Measurements from ENCODE around the gene PIK3R5. TPM values are rescaled to one million over a fixed set of nuclear protein-coding genes. Genes with fewer than 3 reads are reported as not detected.

Gene PIK3R5
- total and polyA plus RNA-seq, 8 donors: 0.69 to 6.8 (median 1.7) TPM

DNA sequence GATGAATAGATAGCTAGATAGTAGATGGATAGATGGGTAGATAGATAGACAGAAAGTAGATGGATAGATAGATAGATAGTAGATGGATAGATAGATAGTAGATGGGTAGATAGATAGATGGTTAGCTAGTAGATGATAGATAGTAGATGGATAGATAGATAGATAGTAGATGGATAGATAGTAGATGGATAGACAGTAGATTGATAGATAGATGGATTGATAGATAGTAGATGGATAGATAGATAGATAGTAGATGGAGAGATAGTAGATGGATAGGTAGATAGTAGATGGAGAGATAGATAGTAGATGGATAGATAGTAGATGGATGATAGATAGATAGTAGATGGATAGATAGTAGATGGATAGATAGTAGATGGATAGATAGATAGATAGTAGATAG is 40.4 kb downstream of the PIK3R5 start:
- no peak for DNase-seq
- H3K36me3 ChIP-seq: no peaks in the 10 kb centered on the region
- H3K4me1 ChIP-seq: no peaks in the 10 kb centered on the region
- no peaks in the 10 kb centered on the region for H3K9me3 ChIP-seq
- TF ChIP-seq, protein P1, sequence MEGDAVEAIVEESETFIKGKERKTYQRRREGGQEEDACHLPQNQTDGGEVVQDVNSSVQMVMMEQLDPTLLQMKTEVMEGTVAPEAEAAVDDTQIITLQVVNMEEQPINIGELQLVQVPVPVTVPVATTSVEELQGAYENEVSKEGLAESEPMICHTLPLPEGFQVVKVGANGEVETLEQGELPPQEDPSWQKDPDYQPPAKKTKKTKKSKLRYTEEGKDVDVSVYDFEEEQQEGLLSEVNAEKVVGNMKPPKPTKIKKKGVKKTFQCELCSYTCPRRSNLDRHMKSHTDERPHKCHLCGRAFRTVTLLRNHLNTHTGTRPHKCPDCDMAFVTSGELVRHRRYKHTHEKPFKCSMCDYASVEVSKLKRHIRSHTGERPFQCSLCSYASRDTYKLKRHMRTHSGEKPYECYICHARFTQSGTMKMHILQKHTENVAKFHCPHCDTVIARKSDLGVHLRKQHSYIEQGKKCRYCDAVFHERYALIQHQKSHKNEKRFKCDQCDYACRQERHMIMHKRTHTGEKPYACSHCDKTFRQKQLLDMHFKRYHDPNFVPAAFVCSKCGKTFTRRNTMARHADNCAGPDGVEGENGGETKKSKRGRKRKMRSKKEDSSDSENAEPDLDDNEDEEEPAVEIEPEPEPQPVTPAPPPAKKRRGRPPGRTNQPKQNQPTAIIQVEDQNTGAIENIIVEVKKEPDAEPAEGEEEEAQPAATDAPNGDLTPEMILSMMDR (IDR thresholded peaks at IDR 0.05): no peak
- H3K4me3 ChIP-seq: no peak overlapping the region
- intact Hi-C loops (cut with DNase I): no loop called here
- FAIRE-seq: no peak
- no peaks in the 10 kb centered on the region for H3K27me3 ChIP-seq
- ATAC-seq: no peak
- no peak overlapping the region for H3K27ac ChIP-seq

DNA sequence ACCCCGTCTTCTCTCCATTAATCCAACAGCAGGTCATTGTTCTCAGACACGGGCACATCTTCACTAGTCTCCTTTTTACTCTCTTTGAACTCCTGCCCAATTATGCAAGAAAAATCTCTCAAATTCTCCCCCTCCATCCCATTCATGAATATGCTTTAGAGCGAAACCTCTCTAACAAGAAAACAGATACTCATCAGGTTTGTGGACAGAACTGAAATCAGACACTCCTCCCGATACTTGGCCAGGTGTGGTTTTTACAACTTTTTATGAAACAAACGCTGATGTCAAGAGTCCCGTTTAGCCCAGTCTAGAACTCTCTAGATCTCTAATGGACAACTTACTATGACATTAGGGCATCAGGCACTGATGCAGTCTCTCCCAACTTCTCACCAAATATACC is 40.9 kb downstream of the PIK3R5 start:
- no peaks in the 10 kb centered on the region for H3K27me3 ChIP-seq
- WGBS, 2 donors: 71% methylated on average over 6 of the region's 6 CpGs
- no peaks in the 10 kb centered on the region for H3K4me1 ChIP-seq
- H3K4me3 ChIP-seq: no peak overlapping the region
- ATAC-seq (no peak), FAIRE-seq (no peak), DNase-seq (no peak)
- TF ChIP-seq, protein P1 (IDR thresholded peaks at IDR 0.05): no peak
- no peaks in the 10 kb centered on the region for H3K9me3 ChIP-seq
- no peak overlapping the region for H3K27ac ChIP-seq
- intact Hi-C loops (cut with DNase I): no loop called here
- H3K36me3 ChIP-seq: no peaks in the 10 kb centered on the region

DNA sequence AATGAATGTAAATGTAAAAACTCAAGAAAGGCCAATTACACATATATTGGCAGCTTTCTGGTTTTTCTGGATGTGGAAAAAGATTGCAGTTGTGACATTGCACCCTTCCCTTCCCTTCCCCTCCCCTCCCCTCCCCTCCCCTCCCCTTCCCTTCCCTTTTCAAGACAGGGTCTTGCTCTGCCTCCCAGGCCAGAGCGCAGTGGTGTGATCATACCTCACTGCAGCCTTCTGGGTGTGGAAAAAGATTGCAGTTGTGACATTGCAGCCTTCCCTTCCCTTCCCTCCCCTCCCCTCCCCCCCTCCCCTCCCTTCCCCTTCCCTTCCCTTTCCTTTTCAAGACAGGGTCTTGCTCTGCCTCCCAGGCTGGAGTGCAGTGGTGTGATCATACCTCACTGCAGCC is 41.7 kb downstream of the PIK3R5 start:
- 83% methylated on average over 1 of the region's 1 CpG; no CpG with 5 or more reads in 1 of the 2 donors for WGBS, 2 donors
- FAIRE-seq (no peak), DNase-seq (no peak), ATAC-seq (peak in 1 of 4 donors; percentile 21)
- no peaks in the 10 kb centered on the region for H3K9me3 ChIP-seq
- intact Hi-C loops (cut with DNase I): no loop called here
- no peaks in the 10 kb centered on the region for H3K27me3 ChIP-seq
- no peak overlapping the region for H3K27ac ChIP-seq
- H3K4me3 ChIP-seq: no peak overlapping the region
- H3K36me3 ChIP-seq: no peaks in the 10 kb centered on the region
- no peaks in the 10 kb centered on the region for H3K4me1 ChIP-seq
- TF ChIP-seq, protein P1 (IDR thresholded peaks at IDR 0.05): no peak

DNA sequence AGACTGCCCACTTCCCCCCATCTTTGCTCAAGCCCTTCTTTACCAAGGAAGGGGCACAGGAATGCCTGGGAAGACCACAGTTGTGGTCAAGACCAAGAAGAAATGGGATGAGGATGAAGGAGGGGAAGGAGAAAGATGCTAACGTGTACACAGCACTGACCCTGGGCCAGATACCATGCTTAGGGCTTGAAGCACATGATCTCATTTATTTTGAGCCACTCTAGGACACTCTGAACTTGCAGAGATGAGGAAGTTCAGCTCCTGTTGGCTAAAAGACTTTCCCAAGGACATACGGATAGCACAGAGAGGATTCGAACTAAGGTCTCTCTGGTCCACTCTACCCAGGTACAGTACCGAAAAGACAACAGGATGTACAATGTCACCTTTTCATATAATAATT is 42.6 kb downstream of the PIK3R5 start:
- TF ChIP-seq, protein P1 (IDR thresholded peaks at IDR 0.05): no peak
- Histone ChIP-seq H3K9me3 (no peaks in the 10 kb centered on the region), H3K27me3 (no peaks in the 10 kb centered on the region), H3K36me3 (no peaks in the 10 kb centered on the region), H3K4me1 (no peaks in the 10 kb centered on the region), H3K4me3 (no peak overlapping the region), H3K27ac (peak overlapping the region in 1 of 4 donors; percentile 46)
- ATAC-seq: peak in 2 of 4 donors; percentile 69 to 80
- no peak for DNase-seq
- intact Hi-C loops (cut with DNase I): no loop called here
- WGBS, 2 donors: 63 to 89% methylated on average over 4 of the region's 4 CpGs
- FAIRE-seq: no peak

DNA sequence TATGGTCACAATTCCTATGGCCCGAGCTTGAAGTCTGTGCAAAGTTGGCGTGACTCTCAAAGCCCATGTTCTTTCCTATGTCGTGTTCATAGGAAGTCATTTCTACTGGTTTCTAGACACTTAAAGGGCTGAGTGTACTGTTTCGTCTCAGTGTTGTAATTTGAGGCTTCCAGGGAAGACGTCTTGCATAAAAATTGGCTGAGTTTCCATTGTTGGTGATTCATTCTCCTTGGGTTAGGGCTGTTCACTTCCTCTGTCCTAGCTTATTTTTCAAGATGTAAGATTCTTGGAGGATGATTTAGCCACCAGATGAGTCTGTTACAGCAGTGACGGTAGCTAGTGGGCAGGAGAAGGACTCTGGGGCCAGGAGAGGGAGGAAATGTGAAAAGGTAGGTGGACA is 43.1 kb downstream of the PIK3R5 start:
- TF ChIP-seq, protein P1 (IDR thresholded peaks at IDR 0.05): no peak
- no peaks in the 10 kb centered on the region for H3K27me3 ChIP-seq
- H3K27ac ChIP-seq: peak overlapping the region in 1 of 4 donors; percentile 46
- ATAC-seq (peak in 3 of 4 donors; percentile 22 to 92 (median 74)), FAIRE-seq (no peak), DNase-seq (no peak)
- H3K36me3 ChIP-seq: no peaks in the 10 kb centered on the region
- intact Hi-C loops (cut with DNase I): no loop called here
- no peak overlapping the region for H3K4me3 ChIP-seq
- 38 to 50% methylated on average over 6 of the region's 6 CpGs for WGBS, 2 donors
- H3K4me1 ChIP-seq: no peaks in the 10 kb centered on the region
- H3K9me3 ChIP-seq: no peaks in the 10 kb centered on the region

All from pancreas (tissue), 10 donors.